ENCODE measurements around the gene LMAN2. TPM values are rescaled to one million over a fixed set of nuclear protein-coding genes. Genes with fewer than 3 reads are reported as not detected.

Gene LMAN2
- total RNA-seq, 1 experiment from 2014 or later, result 106 TPM

GRCh38 chr5:177313561-177314259 lies 37.8 kb downstream of the LMAN2 start:
- no peak overlapping the region for H3K27ac Mint-ChIP-seq

More at GRCh38 chr5:177313561-177314259, 37.8 kb downstream of the LMAN2 start:
- Histone ChIP-seq H3K79me1 (ENCODE audit: insufficient read depth, low read depth, low read length, poor library complexity, severe bottlenecking) (no peaks in the 10 kb centered on the region), H2BK15ac (ENCODE audit: low read depth, low read length) (no peak overlapping the region), H4K8ac (replicated peaks; ENCODE audit: insufficient read length, low read depth, low read length) (no peak overlapping the region), H3K27ac (ENCODE audit: insufficient read length, low read depth, low read length) (no peak overlapping the region), H2BK20ac (ENCODE audit: low read depth, low read length, poor library complexity, severe bottlenecking) (no peak overlapping the region), H2AFZ (ENCODE audit: low read length) (no peak overlapping the region), H3K9ac (ENCODE audit: extremely low read depth, insufficient read length, low read length) (no peak overlapping the region), H4K91ac (ENCODE audit: insufficient read length, low read depth, low read length) (no peak overlapping the region), H3K4ac (ENCODE audit: low read depth, low read length) (no peak overlapping the region), H3K79me2 (ENCODE audit: insufficient read depth, low read length) (no peaks in the 10 kb centered on the region), H4K20me1 (ENCODE audit: control insufficient read depth, insufficient read depth, insufficient read length) (no peaks in the 10 kb centered on the region), H3K9me3 (ENCODE audit: control insufficient read depth, low read depth, low read length) (no peaks in the 10 kb centered on the region), H2AK5ac (ENCODE audit: insufficient read length, low read length) (no peak overlapping the region), H3K23me2 (ENCODE audit: insufficient read length, low read depth, low read length, poor library complexity, severe bottlenecking) (peaks cover 14% of the 10 kb centered on the region), H3K27me3 (ENCODE audit: insufficient read depth, low read length) (no peaks in the 10 kb centered on the region), H3K18ac (ENCODE audit: insufficient read length, low read depth, low read length) (no peak overlapping the region), H3K14ac (ENCODE audit: insufficient read depth, low read length) (no peak overlapping the region), H3K4me2 (ENCODE audit: insufficient read depth, insufficient read length, low read length) (no peak overlapping the region), H3K56ac (ENCODE audit: insufficient read length, low read depth, low read length) (no peak overlapping the region), H3K23ac (ENCODE audit: insufficient read length, low read depth, low read length) (no peak overlapping the region), H2BK120ac (ENCODE audit: low read depth, low read length, poor library complexity, severe bottlenecking) (no peak overlapping the region), H2BK5ac (ENCODE audit: insufficient read length, low read length) (no peak overlapping the region), H2BK12ac (ENCODE audit: insufficient read length, low read depth, low read length) (no peak overlapping the region), H3T11ph (ENCODE audit: low read length) (no peak overlapping the region), H3K4me1 (ENCODE audit: insufficient read depth, low read length) (no peaks in the 10 kb centered on the region), H4K5ac (ENCODE audit: insufficient read length, low read depth, low read length) (no peak overlapping the region)
- H3K4me1 Mint-ChIP-seq, result peaks cover 19 to 27% of the 10 kb centered on the region in 2 experiments
- H3K36me3 Mint-ChIP-seq (ENCODE audit: insufficient read depth in 1 of 3, low read depth in 3 of 3), result peaks cover 0 to 4% (median 0%) of the 10 kb centered on the region in 3 experiments; a peak in 1 of 7 replicates
- H3K4me3 Mint-ChIP-seq, result no peak overlapping the region; a peak in 2 of 5 replicates
- DNase-seq, result no peak
- H3K9me3 Mint-ChIP-seq, result no peaks in the 10 kb centered on the region
- no CpG with 5 or more reads among the region's 15 CpGs for WGBS (ENCODE audit: extremely low coverage, insufficient read length, low lambda C conversion rate)
- H3K27me3 Mint-ChIP-seq (ENCODE audit: low read depth), result no peaks in the 10 kb centered on the region; the same call in 1 of the 2 replicates
- TF ChIP-seq, protein P1, sequence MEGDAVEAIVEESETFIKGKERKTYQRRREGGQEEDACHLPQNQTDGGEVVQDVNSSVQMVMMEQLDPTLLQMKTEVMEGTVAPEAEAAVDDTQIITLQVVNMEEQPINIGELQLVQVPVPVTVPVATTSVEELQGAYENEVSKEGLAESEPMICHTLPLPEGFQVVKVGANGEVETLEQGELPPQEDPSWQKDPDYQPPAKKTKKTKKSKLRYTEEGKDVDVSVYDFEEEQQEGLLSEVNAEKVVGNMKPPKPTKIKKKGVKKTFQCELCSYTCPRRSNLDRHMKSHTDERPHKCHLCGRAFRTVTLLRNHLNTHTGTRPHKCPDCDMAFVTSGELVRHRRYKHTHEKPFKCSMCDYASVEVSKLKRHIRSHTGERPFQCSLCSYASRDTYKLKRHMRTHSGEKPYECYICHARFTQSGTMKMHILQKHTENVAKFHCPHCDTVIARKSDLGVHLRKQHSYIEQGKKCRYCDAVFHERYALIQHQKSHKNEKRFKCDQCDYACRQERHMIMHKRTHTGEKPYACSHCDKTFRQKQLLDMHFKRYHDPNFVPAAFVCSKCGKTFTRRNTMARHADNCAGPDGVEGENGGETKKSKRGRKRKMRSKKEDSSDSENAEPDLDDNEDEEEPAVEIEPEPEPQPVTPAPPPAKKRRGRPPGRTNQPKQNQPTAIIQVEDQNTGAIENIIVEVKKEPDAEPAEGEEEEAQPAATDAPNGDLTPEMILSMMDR (conservative IDR thresholded peaks at IDR 0.05), result no peak
